ENCODE data around the gene DRGX.

Gene DRGX

GRCh38 chr10:49371967-49372366 lies 23.9 kb downstream of the DRGX start:
- no peaks in the 10 kb centered on the region for H3K36me3 ChIP-seq (ENCODE audit: control insufficient read depth, insufficient read depth, low read length)
- H3K9ac ChIP-seq (ENCODE audit: low read length): no peak overlapping the region
- no peaks in the 10 kb centered on the region for H3K4me1 ChIP-seq (ENCODE audit: control insufficient read depth, insufficient read depth, low read length)
- H3K27me3 ChIP-seq (ENCODE audit: control insufficient read depth, insufficient read depth, low read length): peaks cover 2% of the 10 kb centered on the region
- H3K4me3 ChIP-seq (ENCODE audit: low read length): no peak overlapping the region
- no peak overlapping the region for H3K27ac ChIP-seq (ENCODE audit: low read depth, low read length)

- no peaks in the 10 kb centered on the region for H3K4me1 ChIP-seq (ENCODE audit: control insufficient read depth, insufficient read depth, low read length)
- H3K27me3 ChIP-seq (ENCODE audit: control insufficient read depth, insufficient read depth, low read length): peaks cover 2% of the 10 kb centered on the region
- no peak overlapping the region for H3K4me3 ChIP-seq (ENCODE audit: low read length)
- H3K9ac ChIP-seq (ENCODE audit: low read length): no peak overlapping the region
- H3K36me3 ChIP-seq (ENCODE audit: control insufficient read depth, insufficient read depth, low read length): no peaks in the 10 kb centered on the region
- H3K27ac ChIP-seq (ENCODE audit: low read depth, low read length): no peak overlapping the region
These were observed 25.4 kb downstream of the DRGX start for GRCh38 chr10:49370326-49371100.

GRCh38 chr10:49369216-49370162 lies 26.4 kb downstream of the DRGX start:
- H3K4me3 ChIP-seq (ENCODE audit: low read length): no peak overlapping the region
- H3K36me3 ChIP-seq (ENCODE audit: control insufficient read depth, insufficient read depth, low read length): no peaks in the 10 kb centered on the region
- H3K4me1 ChIP-seq (ENCODE audit: control insufficient read depth, insufficient read depth, low read length): no peaks in the 10 kb centered on the region
- no peak overlapping the region for H3K27ac ChIP-seq (ENCODE audit: low read depth, low read length)
- H3K27me3 ChIP-seq (ENCODE audit: control insufficient read depth, insufficient read depth, low read length): peaks cover 2% of the 10 kb centered on the region
- H3K9ac ChIP-seq (ENCODE audit: low read length): no peak overlapping the region

GRCh38 chr10:49368256-49368655 lies 27.6 kb downstream of the DRGX start:
- Histone ChIP-seq H3K4me3 (ENCODE audit: low read length) (no peak overlapping the region), H3K36me3 (ENCODE audit: control insufficient read depth, insufficient read depth, low read length) (no peaks in the 10 kb centered on the region), H3K27ac (ENCODE audit: low read depth, low read length) (no peak overlapping the region), H3K27me3 (ENCODE audit: control insufficient read depth, insufficient read depth, low read length) (peaks cover 2% of the 10 kb centered on the region), H3K4me1 (ENCODE audit: control insufficient read depth, insufficient read depth, low read length) (no peaks in the 10 kb centered on the region), H3K9ac (ENCODE audit: low read length) (no peak overlapping the region)

GRCh38 chr10:49367600-49367999 lies 28.3 kb downstream of the DRGX start:
- Histone ChIP-seq H3K36me3 (ENCODE audit: control insufficient read depth, insufficient read depth, low read length) (no peaks in the 10 kb centered on the region), H3K27me3 (ENCODE audit: control insufficient read depth, insufficient read depth, low read length) (peaks cover 2% of the 10 kb centered on the region), H3K4me3 (ENCODE audit: low read length) (no peak overlapping the region), H3K27ac (ENCODE audit: low read depth, low read length) (no peak overlapping the region), H3K4me1 (ENCODE audit: control insufficient read depth, insufficient read depth, low read length) (no peaks in the 10 kb centered on the region), H3K9ac (ENCODE audit: low read length) (no peak overlapping the region)

GRCh38 chr10:49366460-49366859 lies 29.4 kb downstream of the DRGX start:
- no peak overlapping the region for H3K27ac ChIP-seq (ENCODE audit: low read depth, low read length)
- H3K27me3 ChIP-seq (ENCODE audit: control insufficient read depth, insufficient read depth, low read length): peaks cover 2% of the 10 kb centered on the region
- H3K9ac ChIP-seq (ENCODE audit: low read length): no peak overlapping the region
- H3K4me3 ChIP-seq (ENCODE audit: low read length): no peak overlapping the region
- no peaks in the 10 kb centered on the region for H3K4me1 ChIP-seq (ENCODE audit: control insufficient read depth, insufficient read depth, low read length)
- no peaks in the 10 kb centered on the region for H3K36me3 ChIP-seq (ENCODE audit: control insufficient read depth, insufficient read depth, low read length)

- H3K9ac ChIP-seq (ENCODE audit: low read length): no peak overlapping the region
- H3K36me3 ChIP-seq (ENCODE audit: control insufficient read depth, insufficient read depth, low read length): no peaks in the 10 kb centered on the region
- H3K27ac ChIP-seq (ENCODE audit: low read depth, low read length): no peak overlapping the region
- peaks cover 2% of the 10 kb centered on the region for H3K27me3 ChIP-seq (ENCODE audit: control insufficient read depth, insufficient read depth, low read length)
- no peak overlapping the region for H3K4me3 ChIP-seq (ENCODE audit: low read length)
- no peaks in the 10 kb centered on the region for H3K4me1 ChIP-seq (ENCODE audit: control insufficient read depth, insufficient read depth, low read length)
These were observed 30.0 kb downstream of the DRGX start for GRCh38 chr10:49365675-49366415.

- H3K4me1 ChIP-seq (ENCODE audit: control insufficient read depth, insufficient read depth, low read length): no peaks in the 10 kb centered on the region
- no peak overlapping the region for H3K27ac ChIP-seq (ENCODE audit: low read depth, low read length)
- H3K36me3 ChIP-seq (ENCODE audit: control insufficient read depth, insufficient read depth, low read length): no peaks in the 10 kb centered on the region
- peaks cover 2% of the 10 kb centered on the region for H3K27me3 ChIP-seq (ENCODE audit: control insufficient read depth, insufficient read depth, low read length)
- no peak overlapping the region for H3K4me3 ChIP-seq (ENCODE audit: low read length)
- no peak overlapping the region for H3K9ac ChIP-seq (ENCODE audit: low read length)
These were observed 30.6 kb downstream of the DRGX start for GRCh38 chr10:49365275-49365674.

GRCh38 chr10:49364747-49365146 lies 31.1 kb downstream of the DRGX start:
- no peak overlapping the region for H3K27ac ChIP-seq (ENCODE audit: low read depth, low read length)
- no peaks in the 10 kb centered on the region for H3K36me3 ChIP-seq (ENCODE audit: control insufficient read depth, insufficient read depth, low read length)
- no peaks in the 10 kb centered on the region for H3K4me1 ChIP-seq (ENCODE audit: control insufficient read depth, insufficient read depth, low read length)
- no peak overlapping the region for H3K4me3 ChIP-seq (ENCODE audit: low read length)
- no peak overlapping the region for H3K9ac ChIP-seq (ENCODE audit: low read length)
- peaks cover 2% of the 10 kb centered on the region for H3K27me3 ChIP-seq (ENCODE audit: control insufficient read depth, insufficient read depth, low read length)

- Histone ChIP-seq H3K4me3 (ENCODE audit: low read length) (no peak overlapping the region), H3K27me3 (ENCODE audit: control insufficient read depth, insufficient read depth, low read length) (no peaks in the 10 kb centered on the region), H3K4me1 (ENCODE audit: control insufficient read depth, insufficient read depth, low read length) (no peaks in the 10 kb centered on the region), H3K9ac (ENCODE audit: low read length) (no peak overlapping the region), H3K27ac (ENCODE audit: low read depth, low read length) (no peak overlapping the region), H3K36me3 (ENCODE audit: control insufficient read depth, insufficient read depth, low read length) (no peaks in the 10 kb centered on the region)
These were observed 31.8 kb downstream of the DRGX start for GRCh38 chr10:49364051-49364450.

- H3K4me1 ChIP-seq (ENCODE audit: control insufficient read depth, insufficient read depth, low read length): no peaks in the 10 kb centered on the region
- no peak overlapping the region for H3K9ac ChIP-seq (ENCODE audit: low read length)
- H3K36me3 ChIP-seq (ENCODE audit: control insufficient read depth, insufficient read depth, low read length): no peaks in the 10 kb centered on the region
- H3K27ac ChIP-seq (ENCODE audit: low read depth, low read length): no peak overlapping the region
- H3K27me3 ChIP-seq (ENCODE audit: control insufficient read depth, insufficient read depth, low read length): no peaks in the 10 kb centered on the region
- no peak overlapping the region for H3K4me3 ChIP-seq (ENCODE audit: low read length)
These were observed 32.4 kb downstream of the DRGX start for GRCh38 chr10:49363309-49364031.

Data from rectal smooth muscle tissue (tissue), 1 donor.